IPS-NIHi11 (cell line): ENCODE results near the gene SV2B.

Experiments
- DNase-seq: peaks from one replicate; pipeline ENCODE4 v3.0.0; 2012; ENCODE audit warnings: mixed read lengths, low spot score

The SV2B gene

DNA sequence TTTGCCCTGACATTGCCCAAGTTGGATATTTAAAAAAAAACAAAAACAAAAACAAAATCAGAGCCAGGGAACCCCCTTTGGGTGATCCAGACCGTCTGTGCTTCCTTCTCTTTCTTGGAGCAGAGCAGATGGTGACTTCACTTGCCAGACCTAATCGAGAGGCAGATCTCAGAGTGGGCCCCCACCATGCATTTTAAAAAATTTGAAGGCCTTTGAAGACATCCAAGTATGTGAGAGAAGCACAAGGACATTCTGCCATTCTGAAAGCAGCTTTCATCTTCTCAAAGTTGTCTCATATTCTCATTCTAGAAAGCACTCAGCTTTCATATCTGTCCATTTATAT lies 93.3 kb downstream of the SV2B start:
- no peak for DNase-seq

DNA sequence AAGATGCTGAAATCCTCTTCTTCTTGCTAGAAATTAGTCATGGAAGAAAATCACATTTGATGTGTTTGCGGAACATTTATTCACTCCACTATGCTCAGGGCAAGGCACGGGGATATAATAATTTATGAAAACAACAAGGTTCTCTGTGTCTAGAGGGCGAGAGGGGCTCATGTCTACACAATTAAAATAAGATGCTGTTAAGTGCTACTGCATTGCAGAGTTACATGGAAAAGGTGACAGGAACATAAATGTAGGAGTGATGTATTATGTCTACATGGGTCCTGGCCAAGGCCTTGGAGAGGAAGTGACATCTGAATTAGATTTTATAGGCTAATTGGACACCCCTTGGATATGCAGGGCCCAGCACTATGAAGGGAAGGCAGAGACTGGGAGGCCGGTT lies 96.1 kb downstream of the SV2B start:
- DNase-seq, result no peak

DNA sequence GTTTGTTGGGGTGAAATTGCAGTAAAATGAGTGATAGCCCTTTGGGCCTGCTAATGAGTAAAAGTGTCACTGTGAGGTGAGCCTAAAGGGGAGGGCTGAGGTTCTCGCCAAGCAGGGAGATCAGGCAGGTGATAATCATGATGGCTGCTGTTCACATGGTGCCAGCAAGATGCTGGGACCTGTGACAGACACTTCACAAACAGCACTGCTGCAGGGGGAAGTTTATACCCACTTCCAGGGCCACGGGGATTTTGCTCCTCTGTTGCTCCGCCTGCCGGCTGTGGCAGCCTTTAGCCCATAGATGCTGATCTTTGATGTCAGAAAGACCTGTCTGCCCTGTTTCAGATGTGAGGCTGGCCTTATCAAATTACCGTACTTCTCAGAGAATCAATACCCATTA lies 96.7 kb downstream of the SV2B start:
- DNase-seq, result no peak

DNA sequence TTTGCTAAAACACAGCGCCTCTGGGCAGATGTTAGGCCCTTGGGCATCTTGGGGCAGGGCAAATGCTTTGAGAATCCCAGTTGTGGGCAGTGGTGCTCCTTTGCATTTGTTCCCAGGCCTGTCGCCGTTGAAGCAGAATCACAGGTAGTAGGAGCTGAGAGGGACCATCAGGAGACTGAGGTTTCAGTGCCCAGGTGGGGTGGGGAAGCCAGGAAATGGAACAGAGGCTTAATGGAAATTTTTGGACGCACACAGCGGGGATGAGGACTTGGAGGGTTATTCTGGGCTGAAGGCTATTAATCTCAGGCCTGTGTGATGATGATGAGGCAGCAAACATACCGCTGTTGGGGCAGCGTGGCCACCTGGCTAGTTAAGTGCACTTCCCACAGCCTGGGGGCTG lies 99.5 kb downstream of the SV2B start:
- no peak for DNase-seq

DNA sequence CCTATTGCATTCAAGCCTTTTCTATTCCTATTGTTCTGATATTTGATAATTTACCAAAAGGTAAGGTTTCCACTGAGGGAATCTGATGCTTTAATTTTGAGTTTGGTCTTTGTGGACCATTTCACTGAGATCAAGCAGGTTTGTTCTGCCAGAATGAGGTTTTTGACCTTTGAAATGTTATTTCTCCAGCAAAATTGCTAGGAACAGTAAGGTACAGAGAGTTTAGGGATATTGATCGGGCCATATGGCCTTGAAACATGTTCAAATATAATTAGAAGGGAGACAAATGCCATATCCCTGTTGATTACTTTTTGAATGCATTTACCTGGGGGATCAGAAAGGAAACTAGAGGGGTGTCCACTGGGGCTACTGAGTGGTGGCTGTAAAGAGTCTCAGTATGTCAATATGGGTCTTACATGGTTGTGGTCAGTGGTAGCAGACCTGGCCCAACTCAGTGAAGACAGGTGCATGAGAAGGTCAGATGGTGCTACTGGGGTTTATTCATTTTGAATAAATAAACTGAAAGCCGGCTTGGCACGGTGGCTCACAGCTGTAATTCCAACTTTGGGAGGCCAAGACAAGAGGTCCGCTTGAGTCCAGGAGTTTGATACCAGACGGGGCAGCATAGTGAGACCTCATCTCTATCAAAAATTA lies 100.2 kb downstream of the SV2B start:
- DNase-seq, result no peak

DNA sequence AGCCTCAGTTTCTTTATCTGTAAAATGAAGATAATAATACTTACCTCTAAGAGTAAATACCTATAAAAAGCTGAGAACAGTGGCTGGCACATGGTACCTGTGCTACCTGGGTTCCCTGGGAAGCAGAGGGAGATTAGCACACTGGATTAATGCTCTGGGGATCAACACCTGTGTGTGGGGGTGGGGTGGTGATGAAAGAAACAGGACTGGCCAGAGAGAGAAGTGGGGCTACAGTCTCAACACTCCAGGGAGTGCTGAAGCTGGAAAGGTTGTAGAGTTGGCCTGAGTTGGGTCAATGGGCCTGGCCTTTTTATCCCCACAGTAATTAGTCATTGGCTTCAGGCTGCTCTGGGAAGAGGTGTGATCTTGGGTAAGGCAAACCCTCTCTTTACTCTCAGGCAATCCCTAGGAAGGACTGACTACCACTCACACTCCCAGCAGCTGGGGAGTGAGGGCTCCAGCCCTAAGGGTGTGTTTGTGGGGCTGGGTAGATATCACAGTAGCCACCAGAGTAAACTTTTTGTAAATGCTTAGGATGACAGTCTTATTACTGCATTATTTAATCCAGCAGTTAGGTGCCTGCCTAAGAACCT lies 102.5 kb downstream of the SV2B start:
- DNase-seq, result no peak

DNA sequence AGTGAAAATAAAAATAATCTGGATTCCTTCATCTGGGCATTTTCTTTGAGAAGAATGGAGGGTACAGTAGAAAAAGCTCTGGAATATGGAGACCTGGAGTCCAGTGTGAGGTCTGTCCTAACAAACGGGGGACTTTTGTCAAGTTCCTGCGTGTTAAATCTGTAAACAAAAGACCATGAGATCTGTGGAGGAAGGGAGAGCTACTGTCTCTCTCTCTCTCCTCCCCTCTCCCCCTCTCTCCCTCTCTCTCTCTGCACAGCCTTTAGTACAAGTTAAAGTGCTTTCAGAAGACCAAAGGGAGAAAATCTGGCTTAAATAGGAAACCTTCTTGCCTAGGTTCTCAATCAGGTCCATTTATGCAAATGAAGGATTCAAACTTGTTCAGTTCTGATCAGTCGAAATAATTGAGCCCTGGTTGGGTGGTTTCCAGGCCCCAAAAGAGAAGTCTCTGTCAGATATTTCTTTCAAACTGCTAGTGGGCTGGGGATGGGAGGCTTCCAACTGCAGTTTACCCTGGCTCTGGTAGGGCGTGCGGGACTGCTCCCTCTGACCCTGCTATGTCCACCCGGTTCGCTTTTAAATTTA lies 103.7 kb downstream of the SV2B start:
- DNase-seq, result no peak

DNA sequence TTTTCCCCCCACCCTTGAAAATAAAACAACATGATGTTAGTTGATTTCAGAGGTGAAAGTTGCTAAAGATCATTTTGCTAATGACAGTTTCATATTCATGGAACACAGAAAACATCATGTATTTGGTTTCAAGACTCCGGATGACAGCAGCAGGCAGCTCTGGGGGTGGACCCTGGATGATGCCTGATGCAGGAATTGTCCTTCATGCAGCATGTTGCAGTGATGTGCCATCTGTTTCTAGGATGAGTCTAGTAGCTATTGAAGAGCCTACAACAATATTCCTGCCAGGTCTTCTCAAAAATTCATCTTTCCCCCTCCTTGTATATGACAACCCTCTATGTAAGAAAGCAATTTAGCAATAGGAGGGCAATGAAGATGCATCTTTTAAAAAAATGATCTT lies 108.3 kb downstream of the SV2B start:
- no peak for DNase-seq

DNA sequence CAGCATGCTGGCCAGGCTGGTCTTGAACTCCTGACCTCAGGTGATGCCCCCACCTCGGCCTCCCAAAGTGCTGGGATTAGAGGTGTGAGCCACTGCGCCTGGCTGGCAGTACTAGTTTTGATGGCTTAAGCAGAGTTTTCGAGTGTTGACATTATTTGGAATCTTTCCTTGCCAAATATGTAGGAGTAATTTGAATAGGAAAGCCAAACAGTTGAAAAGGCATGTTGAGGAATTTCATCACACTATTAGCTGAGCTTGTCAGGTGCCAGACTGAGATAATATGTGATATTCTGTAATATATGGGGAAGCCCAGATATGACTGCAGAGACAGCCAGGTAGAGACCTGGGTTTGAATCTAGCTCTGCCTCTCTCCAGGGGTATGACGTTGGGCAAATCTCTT lies 109.3 kb downstream of the SV2B start:
- no peak for DNase-seq

DNA sequence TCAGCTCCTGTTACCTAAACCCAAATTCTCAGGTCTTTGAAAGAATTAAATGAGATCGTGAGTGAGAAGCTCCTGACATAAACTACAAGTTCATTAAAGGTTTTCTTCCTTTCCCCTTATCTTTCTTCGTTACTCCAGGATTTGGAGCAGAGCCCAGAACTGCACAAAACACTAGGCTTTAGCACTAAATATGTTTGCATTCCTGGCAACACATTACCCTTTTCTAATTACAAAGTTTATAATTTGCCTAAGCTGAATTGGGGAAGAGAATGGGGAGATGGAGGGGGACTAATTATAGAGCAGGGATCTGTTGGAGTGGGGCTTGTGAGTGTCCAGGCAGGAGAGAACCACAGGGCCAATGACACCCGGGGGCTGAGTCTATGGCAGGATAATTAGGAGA lies 109.7 kb downstream of the SV2B start:
- no peak for DNase-seq

DNA sequence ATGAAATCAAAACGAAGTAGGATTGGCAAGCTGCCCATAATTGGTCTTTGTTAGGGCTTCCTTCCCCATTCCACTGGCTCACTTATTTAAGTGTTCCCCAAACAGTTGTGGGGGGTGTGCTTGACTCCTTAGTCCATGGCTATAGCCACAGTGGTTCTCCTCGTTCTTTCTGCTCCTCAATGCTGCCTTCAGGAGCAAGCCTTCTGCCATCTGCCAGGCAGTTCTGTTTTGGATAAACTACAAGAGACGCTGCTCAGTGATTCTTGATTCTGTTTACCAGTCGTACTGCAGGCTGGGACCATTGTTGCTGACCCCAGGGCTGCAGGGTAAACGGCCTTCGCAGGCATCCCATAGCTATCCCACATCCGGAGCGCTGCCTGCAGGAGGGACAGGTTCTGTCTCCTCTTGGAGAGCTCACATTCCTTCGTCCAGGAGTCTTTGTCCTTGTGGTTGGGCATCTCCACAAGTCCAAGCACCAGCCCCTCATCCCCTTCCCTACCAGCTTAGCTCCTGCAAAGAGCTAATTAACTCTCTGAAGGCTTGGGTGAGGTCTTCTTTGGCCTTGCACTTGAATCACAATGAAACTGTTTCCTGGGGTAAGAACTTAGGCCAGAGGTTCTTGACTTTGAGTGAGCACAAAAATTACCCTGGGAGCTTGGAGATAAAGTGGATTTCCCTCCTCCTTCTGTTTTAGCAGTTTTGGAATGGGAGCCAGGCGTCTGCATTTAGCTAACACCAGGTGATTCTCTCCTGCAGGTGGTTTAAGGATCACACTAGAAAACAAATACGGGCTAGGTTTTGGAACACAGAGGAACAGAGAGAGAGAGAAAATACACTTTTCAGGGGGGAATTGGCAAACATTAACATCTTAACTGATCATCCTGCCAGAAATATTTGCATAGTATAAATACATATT lies 114.9 kb downstream of the SV2B start:
- DNase-seq, result no peak

DNA sequence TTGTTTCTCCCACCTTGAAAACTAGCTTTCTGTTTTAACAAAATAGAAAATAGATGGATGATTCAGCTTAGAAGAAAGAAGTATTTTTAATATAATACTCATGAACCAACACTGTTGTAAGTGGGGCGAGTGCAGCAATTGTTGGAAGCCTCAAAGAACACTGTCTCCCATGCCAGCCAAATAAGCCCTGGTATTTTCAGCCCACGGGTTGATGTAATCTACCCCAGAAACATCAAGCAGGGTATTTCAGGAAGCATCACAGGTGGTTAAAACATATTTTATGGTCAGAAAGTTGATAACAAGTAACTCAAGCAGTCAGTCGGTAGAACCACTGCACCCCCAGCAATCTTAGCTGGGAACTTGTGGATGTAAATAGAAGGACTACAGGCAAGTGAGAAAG lies 115.9 kb downstream of the SV2B start:
- DNase-seq, result no peak

DNA sequence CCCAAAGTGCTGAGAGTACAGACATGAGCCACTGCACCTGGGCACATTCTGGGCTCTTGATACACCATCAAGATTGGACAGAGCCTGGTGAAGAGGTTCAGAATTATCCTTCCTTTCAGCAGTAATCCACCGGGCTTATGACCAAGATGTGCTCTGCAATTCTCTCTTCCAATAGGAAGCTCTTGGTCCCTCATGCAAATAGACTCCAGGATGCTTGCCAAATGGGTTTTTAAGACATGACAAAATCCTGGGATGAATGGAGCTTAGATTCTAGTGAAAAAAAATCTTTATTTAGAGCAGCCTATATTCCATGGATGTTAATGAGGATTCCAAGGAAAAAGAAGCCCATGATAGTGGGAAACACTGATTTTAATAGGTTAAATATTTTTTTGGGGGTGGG lies 119.1 kb downstream of the SV2B start:
- no peak for DNase-seq

DNA sequence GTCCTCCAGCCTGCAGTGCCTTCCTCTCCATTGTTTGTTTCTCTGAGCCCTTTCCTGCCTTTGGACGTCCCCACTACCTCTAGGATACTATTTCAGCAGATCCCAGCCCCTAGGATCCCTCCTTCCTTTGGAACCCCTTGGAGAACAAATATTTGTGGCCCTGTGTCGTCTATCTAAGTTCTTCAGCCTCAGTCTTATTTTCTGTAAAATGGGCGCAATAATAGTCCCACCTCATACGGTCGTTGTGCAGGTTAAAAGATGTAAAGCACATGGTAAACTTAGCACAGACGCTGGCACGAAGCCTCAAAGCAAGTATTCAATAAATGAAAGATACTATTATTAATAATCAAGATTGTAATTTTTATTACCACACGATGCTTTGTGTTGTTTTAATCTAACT lies 122.0 kb downstream of the SV2B start:
- no peak for DNase-seq

DNA sequence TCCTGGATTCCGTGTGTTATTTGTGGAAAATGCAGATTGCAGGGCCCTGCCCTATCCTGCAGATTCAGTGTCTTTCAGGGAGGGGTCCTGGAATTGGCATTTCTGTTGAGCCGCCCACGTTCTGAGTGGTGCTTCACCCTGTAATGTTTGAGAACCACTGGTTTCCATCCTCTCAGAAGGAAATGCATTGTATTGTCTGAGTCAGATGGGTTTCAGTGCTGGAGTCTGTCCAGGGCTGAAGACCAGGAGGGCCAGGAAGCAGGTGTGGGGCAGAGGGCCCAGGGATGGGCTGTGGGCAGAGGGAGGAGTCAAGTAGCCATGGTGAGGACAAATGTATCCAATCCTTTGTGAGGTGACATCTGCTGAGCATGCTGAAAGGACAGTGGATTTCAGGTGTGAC lies 123.8 kb downstream of the SV2B start:
- no peak for DNase-seq

DNA sequence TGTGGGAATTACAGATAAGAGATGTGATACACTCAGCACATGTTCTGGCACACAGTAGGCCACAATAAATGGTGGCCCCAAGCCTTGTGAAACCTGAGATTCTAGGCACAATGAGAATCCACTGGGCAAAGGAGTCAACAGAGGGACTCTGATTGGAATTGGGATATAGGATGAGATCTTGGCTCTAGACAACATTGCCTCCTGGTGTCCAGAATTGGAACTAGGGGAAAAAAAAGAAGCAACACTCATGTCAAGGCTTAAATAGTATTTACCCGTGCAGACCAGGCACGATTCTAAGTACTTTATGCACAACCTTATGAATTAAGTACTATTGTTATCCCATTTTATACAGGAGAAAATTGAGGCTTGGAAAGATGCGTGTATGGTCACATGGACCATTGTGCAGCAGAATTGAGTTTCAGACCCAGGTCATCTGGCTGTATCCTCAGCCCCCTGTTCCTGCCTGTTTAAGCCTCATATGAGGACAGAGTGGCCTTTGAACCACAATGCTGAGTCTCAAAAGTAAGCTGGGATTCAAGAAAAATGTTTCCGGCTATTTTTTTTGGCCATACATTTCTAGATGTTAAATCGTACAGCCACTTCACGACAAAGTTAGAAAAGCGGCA lies 124.8 kb downstream of the SV2B start:
- DNase-seq, result peak; percentile 78

DNA sequence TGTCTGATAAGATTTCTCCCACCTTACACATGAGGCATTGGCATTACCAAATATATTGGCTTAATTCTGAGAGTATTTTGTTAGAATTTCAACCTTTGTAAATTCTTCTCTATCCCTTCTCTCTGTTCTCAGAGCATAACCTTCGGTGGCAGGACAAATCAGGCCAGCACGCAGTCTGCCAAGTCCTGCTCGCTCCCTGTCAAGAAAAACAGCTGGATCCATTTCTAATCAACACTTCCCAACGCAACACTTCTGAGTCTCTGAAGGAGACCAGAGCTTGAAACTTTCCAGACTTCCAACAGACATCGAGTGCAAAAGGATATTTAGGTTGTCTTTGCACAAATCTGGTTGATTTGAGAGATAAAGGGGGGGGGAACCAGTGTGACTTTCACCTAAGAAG lies 125.7 kb downstream of the SV2B start:
- DNase-seq, result no peak

DNA sequence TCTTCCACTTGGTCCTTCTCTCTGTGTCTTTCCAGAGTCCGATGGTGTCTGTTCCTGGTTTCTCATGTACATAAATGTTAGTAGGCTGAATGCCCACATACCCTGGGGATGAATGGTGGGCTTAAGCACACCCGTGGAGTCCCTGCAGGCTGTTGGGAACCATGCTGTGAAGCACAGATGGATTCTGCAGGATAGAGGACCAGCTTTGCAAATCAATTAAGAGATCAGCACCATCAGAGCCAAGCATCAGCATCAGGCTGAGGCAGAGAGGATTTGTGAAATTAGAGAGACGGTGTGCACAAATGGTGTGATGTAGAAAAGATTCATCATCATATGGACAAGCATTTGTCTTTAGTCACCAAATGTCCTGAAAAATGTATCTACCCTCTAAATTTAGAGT lies 127.1 kb downstream of the SV2B start:
- no peak for DNase-seq

DNA sequence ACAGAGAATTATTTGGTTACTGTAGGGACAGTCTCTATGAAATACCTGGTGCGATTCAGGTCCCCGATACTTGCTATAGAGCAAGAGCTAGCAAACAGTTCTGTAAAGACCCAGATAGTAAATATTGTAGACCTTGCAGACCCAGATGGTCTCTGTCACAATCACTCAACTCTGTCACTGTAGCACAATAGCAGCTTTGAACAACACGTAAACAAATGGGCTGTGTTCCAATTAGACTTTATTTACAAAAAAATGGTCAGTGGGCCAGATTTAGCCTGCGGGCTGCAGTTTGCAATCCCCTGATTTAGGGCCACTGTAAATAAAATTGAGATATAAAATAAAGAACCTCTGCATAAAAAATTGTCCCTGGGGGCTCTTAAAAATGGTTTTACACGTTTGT lies 127.7 kb downstream of the SV2B start:
- DNase-seq, result no peak

DNA sequence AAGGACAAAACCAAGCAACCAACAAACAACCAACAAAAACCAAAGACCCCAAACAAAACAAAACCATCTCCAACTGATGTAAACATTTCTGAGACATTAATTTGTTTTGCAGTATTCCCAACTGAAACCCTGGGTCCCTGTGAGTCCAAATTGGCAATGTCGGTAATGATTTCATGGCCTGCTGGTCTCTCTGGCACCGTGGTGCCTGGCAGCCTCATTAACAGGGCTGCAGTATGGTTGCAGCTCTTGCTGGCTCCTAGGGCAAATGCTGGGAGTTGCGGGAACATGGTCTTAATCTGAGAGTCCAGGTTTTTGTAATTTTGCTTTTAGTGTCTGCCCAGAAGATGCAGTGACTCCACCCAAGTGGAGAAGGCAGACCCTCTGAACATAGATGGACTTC lies 128.3 kb downstream of the SV2B start:
- no peak for DNase-seq

DNA sequence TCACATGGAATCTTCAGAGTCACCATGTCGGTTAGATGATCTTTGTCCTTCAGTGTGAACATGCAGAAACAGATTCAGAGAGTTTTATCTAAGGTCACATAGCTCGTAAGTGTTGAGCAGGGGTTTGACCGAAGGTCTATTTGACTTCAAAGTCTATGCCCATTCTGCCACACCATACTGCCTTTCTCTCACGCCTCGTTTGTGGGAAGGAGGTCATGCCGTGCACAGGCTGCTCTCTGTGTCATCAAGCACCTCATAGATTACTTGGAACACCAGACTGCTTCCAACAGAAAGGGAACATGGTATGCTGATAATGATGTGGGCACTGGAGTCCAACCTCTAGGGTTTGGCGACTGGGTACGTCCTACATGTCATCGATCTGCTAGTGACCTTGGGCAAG lies 128.8 kb downstream of the SV2B start:
- no peak for DNase-seq

DNA sequence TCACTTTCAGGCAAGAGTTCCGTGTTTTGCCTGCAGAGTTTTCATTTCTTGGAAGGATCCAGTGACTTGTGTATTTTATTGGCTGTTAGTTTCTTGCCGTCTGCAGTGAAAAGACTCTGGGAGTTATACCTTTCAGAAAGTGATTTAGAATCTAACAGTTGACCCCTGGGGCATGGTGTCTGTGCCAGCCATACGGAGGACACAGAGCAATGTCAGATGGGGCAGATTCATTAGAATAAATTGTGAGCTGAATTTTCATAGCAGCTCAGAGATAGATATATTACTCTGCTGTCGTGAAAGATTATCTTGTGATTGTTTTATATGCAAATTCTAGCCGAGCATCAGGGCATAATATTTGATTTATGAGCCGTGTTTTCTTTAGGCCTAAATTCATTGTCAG lies 131.6 kb downstream of the SV2B start:
- DNase-seq, result no peak

DNA sequence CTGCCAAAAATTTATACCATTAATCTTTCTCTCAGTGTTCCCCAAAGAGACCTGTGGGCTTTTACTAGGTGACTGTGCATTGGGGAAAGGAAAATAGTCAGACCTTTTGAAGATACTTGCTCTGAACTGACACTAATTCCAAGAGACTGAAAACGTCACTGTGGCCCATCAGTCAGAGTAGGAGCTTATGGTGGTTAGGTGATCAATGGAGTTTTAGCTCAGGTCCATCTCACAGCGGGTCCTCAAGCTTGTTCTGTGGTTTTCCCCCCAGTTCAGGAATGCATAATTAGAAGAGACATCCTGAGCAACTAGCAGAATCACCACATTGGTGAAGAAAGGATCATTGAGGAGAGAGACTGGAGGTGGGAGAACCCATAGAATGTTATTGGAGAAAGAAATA lies 134.7 kb downstream of the SV2B start:
- no peak for DNase-seq
